SK-N-SH treated with all-trans-retinoic acid at 6 μM for 48 hours (cell line): ENCODE measurements around the gene PTRHD1.

Experiments
- ATAC-seq: fragments of 200-7000 bp; cut with Tn5 transposase; 3 replicates; pipeline ENCODE4 v1.9.1; 2020; ENCODE audit warnings: mild to moderate bottlenecking, moderate library complexity
- ARNTL ChIP-seq: fragments of 450-650 bp; formaldehyde crosslinking; IDR thresholded peaks from 2 replicates; pipeline ENCODE4 v1.5.0; 2020; ENCODE audit warnings: low read depth, mild to moderate bottlenecking, moderate library complexity, borderline replicate concordance
- BACH2 ChIP-seq: fragments of 250-450 bp; sonication (Bioruptor Pico); IDR thresholded peaks from 2 replicates; pipeline ENCODE4 v1.9.0; 2021; ENCODE audit warnings: mild to moderate bottlenecking, borderline replicate concordance
- CSRNP3 ChIP-seq: fragments of 250-450 bp; sonication (Bioruptor Pico); IDR thresholded peaks from 2 replicates; pipeline ENCODE4 v1.5.1; 2021; ENCODE audit warnings: mild to moderate bottlenecking, moderate library complexity
- ESRRG ChIP-seq: fragments of 250-450 bp; sonication (Bioruptor Pico); IDR thresholded peaks from 2 replicates; pipeline ENCODE4 v1.6.1; 2021; ENCODE audit warnings: mild to moderate bottlenecking
- GLIS3 ChIP-seq: fragments of 250-450 bp; sonication (Bioruptor Pico); IDR thresholded peaks from 2 replicates; pipeline ENCODE4 v1.5.0; 2020; ENCODE audit warnings: mild to moderate bottlenecking, moderate library complexity
- ISL1 ChIP-seq: fragments of 250-450 bp; sonication (Bioruptor Pico); IDR thresholded peaks from 2 replicates; pipeline ENCODE4 v2.1.2; 2022; ENCODE audit warnings: mild to moderate bottlenecking, moderate library complexity
- PATZ1 ChIP-seq: fragments of 250-450 bp; sonication (Bioruptor Pico); IDR thresholded peaks from 2 replicates; pipeline ENCODE4 v1.8.0; 2020; ENCODE audit warnings: mild to moderate bottlenecking, moderate library complexity, borderline replicate concordance
- PPARA ChIP-seq: fragments of 250-450 bp; sonication (Bioruptor Pico); IDR thresholded peaks from 2 replicates; pipeline ENCODE4 v1.5.0; 2020; ENCODE audit warnings: mild to moderate bottlenecking, borderline replicate concordance
- RARB ChIP-seq: fragments of 250-450 bp; sonication (Bioruptor Pico); IDR thresholded peaks from 2 replicates; pipeline ENCODE4 v1.8.0; 2021; ENCODE audit warnings: mild to moderate bottlenecking, moderate library complexity
- TCF4 ChIP-seq: fragments of 250-450 bp; sonication (Bioruptor Pico); IDR thresholded peaks from 2 replicates; pipeline ENCODE4 v1.8.0; 2021; ENCODE audit warnings: mild to moderate bottlenecking, moderate library complexity, borderline replicate concordance
- TOX ChIP-seq: fragments of 250-450 bp; sonication (Bioruptor Pico); IDR thresholded peaks from 2 replicates; pipeline ENCODE4 v1.8.0; 2021; ENCODE audit warnings: mild to moderate bottlenecking, moderate library complexity, borderline replicate concordance
- TSHZ2 ChIP-seq: fragments of 250-450 bp; sonication (Bioruptor Pico); IDR thresholded peaks from 2 replicates; pipeline ENCODE4 v1.5.0; 2020; ENCODE audit warnings: mild to moderate bottlenecking, moderate library complexity
- ZC3H10 ChIP-seq: fragments of 250-450 bp; sonication (Bioruptor Pico); IDR thresholded peaks from 2 replicates; pipeline ENCODE4 v1.5.1; 2021; ENCODE audit warnings: mild to moderate bottlenecking, moderate library complexity
- ZFP30 ChIP-seq: fragments of 450-650 bp; formaldehyde crosslinking; IDR thresholded peaks from 2 replicates; pipeline ENCODE4 v1.5.0; 2022; ENCODE audit warnings: mild to moderate bottlenecking, moderate library complexity
- ZNF565 ChIP-seq: fragments of 450-650 bp; formaldehyde crosslinking; conservative IDR thresholded peaks from 2 replicates; pipeline ENCODE4 v1.5.0; 2020; ENCODE audit warnings: low read depth, mild to moderate bottlenecking, moderate library complexity
- ZNF70 ChIP-seq: fragments of 450-650 bp; formaldehyde crosslinking; IDR thresholded peaks from 2 replicates; pipeline ENCODE4 v1.5.0; 2020; ENCODE audit warnings: mild to moderate bottlenecking, moderate library complexity
- ZNF8 ChIP-seq: fragments of 450-650 bp; formaldehyde crosslinking; IDR thresholded peaks from 2 replicates; pipeline ENCODE4 v1.5.0; 2020; ENCODE audit warnings: mild to moderate bottlenecking, moderate library complexity

The PTRHD1 gene

GRCh38 chr2:24827321-24828237, 34.4 kb upstream of the PTRHD1 start:
- TF ChIP-seq CSRNP3 (CRISPR knock-in tag) (no peak), ZNF70 (CRISPR knock-in tag) (0 out of 2 replicates have a peak, but pooled peaks have one; percentile 36)
- peak; percentile 96 for ATAC-seq

GRCh38 chr2:24826773-24827145, 33.6 kb upstream of the PTRHD1 start:
- TF ChIP-seq ZFP30 (no peak), TOX (no peak), ESRRG (no peak), TCF4 (CRISPR knock-in tag) (no peak), ISL1 (CRISPR knock-in tag) (no peak), ZC3H10 (CRISPR knock-in tag) (no peak), ZNF70 (CRISPR knock-in tag) (no peak), ZNF565 (CRISPR knock-in tag) (no peak), BACH2 (no peak), PPARA (CRISPR knock-in tag) (no peak), GLIS3 (CRISPR knock-in tag) (no peak), RARB (CRISPR knock-in tag) (no peak), ARNTL (CRISPR knock-in tag) (no peak), TSHZ2 (CRISPR knock-in tag) (no peak), CSRNP3 (CRISPR knock-in tag) (no peak)
- ATAC-seq = no peak

GRCh38 chr2:24825883-24826772, 32.9 kb upstream of the PTRHD1 start:
- no peak for TF ChIP-seq ESRRG
- no peak for TF ChIP-seq ZNF565 (CRISPR knock-in tag)
- no peak for TF ChIP-seq ZNF70 (CRISPR knock-in tag)
- no peak for TF ChIP-seq PATZ1 (CRISPR knock-in tag)
- TF ChIP-seq RARB (CRISPR knock-in tag) = no peak
- no peak for TF ChIP-seq ZFP30
- no peak for TF ChIP-seq BACH2
- TF ChIP-seq TSHZ2 (CRISPR knock-in tag) = no peak
- TF ChIP-seq ARNTL (CRISPR knock-in tag) = no peak
- no peak for TF ChIP-seq ZNF8
- no peak for TF ChIP-seq ISL1 (CRISPR knock-in tag)
- no peak for ATAC-seq
